Measurements from ENCODE around the gene CAPN15.

CAPN15 gene

DNA sequence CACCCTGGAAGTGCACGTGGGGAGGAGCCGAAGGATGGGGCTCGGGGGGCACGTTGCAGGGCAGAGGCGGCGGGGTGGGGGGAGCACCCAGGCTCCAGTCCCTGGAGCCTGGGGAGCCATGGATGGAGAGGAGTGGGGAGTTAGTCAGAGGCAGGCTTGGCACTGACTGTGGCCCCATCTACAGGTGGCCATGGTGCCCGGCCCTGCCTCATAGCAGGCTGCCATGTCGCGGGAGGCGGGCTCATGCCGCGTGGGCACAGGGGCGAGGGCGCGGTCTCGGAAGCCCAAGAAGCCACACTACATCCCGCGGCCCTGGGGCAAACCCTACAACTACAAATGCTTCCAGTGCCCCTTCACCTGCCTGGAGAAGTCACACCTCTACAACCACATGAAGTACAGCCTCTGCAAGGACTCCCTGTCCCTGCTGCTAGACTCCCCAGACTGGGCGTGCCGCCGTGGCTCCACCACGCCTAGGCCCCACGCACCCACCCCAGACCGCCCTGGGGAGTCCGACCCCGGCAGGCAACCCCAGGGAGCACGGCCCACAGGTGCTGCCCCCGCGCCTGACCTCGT lies 35.6 kb downstream of the CAPN15 start:
- DNase-seq: no peak

- DNase-seq: no peak
Measured at GRCh38 chr16:564690-565418, 37.3 kb downstream of the CAPN15 start.

- no peak for DNase-seq
Measured at GRCh38 chr16:565419-566330, 38.2 kb downstream of the CAPN15 start.

DNA sequence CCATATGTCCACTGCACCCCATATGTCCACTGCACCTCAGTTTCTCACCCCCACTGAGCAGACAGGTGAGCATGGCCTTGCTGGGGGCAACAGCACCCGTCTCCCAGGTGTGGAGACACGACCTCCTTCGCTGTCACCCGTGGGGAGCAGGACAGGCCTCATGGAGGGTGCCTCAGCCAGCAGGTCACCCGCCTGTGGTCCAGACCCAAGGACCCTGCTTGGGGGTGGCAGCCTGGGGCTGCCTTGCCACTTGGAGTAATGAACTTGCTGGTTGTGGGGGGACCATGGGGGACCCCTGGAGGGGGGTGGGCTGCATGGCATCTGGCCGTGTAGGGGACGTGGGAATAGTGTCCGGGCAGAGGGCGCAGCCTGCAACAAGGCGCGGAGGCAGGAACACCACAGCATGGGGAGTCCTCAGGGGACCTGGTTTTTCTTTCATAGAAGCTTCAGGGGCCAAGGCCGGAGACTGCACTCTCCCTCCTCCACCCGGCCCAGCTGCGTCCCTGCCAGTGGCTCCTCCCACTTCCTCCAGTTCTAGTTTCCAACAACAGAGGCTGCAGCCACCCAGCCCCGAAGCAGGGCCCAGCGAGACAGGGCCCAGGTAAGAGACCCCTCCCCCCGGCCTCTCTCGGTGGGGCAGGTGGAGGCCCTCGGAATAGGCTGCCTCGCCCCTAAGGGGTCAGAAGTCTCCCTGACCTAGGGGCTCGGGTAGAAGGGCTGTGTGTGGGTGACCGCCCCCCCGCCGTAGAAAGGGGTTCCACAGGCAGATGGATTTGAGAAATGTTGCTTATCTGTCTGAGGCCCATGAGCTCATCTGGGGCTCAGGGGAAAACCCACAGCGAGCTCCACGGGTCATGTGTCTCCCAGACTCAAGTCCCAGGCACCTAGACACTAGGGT lies 39.2 kb downstream of the CAPN15 start, which contains the start of gene NHLRC4:
NHLRC4 (plus strand) TSS at position 531 of the 898 bp plus-strand sequence. CDS start 1,043 bp downstream, outside the sequence.
- peak; percentile 43 for DNase-seq

DNA sequence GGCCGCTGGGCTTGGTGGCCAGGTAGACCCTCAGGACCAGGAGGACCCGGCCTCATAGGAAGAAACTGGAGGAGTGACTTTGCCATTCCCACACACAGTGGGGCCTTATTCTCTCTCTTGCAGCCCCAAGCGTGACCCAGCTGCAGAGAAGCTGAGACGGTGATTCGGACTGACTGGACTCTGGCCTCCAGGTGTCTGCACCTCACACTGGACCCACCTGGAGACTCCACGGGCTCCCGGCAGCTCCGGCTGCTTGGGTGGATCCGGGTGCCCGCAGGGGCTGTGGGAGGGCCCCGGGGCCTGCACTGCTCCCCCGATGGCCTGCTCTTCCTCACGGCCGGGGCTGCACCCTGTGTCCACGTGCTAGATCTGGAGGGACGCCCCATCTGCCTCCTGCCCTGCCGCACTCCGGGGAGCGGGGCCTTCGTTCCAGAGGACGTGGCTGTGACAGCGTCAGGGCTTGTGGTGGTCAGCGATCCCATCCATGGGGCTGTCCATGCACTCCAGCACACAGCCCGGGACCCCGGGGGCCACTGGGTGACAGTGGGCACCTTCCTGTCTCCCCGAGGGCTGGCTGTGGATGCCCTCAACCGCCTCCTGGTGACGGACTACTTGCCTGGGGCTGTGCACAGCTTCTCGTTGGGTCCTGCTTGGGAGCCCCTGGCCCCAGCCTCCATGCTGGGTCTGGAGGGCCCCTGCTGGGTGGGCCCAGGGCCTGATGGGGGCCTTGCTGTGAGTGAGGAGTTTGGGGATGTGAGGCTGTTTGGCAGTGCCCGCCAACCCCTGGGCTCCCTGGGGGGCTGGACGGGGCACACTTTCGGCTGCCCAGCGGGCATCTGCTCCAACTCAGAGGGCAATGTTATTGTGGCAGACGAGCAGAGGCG lies 40.1 kb downstream of the CAPN15 start:
- no peak for DNase-seq

DNA sequence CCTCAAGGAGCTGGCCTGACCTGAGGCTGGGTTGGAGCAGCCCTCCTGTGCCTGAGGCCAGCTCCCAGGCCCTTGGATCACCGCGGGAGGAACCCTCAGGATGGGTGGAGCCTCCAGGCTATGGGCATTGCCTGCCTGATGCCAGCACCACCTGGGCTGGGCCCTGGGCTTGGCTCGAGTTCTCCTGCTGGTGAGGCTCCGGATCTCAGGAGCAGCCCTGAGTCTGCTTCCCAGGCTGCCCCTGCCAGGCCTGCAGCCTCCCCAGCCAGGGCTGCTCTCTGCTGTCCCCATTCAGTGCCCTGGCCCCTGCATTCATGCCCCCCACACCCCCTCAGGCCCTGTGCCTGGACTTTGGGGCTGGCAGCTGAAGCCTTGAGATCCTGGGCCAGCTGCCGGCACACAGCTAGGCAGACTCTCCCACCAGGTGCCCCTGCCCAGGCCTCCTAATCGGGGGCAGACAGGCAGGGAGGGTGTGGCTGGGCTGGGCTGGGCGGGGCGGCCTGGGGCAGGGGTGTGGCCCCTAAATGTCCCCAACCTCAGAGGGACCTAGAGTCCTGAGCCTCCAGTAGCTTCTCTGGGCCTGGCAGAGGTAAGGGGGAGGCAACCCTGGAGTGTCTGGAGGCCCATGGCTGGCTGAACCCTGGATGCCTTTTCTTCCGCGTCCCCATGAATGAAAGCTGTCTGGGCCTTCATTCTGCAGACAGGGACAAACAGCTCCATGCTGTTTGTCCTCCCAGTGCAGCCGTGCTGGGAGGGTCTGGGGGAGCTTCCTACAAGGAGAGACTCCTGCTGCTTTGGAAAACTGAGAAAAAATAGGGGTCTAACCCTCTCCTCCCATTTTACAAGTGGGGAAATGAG lies 41.1 kb downstream of the CAPN15 start:
- DNase-seq: no peak

- peak; percentile 69 for DNase-seq
Measured at GRCh38 chr16:569445-570254, 42.1 kb downstream of the CAPN15 start, which contains the start of gene PIGQ. Gene PIGQ (plus strand): TSS chr16:569968. CDS start chr16:574075, 4,107 bp downstream.

DNA sequence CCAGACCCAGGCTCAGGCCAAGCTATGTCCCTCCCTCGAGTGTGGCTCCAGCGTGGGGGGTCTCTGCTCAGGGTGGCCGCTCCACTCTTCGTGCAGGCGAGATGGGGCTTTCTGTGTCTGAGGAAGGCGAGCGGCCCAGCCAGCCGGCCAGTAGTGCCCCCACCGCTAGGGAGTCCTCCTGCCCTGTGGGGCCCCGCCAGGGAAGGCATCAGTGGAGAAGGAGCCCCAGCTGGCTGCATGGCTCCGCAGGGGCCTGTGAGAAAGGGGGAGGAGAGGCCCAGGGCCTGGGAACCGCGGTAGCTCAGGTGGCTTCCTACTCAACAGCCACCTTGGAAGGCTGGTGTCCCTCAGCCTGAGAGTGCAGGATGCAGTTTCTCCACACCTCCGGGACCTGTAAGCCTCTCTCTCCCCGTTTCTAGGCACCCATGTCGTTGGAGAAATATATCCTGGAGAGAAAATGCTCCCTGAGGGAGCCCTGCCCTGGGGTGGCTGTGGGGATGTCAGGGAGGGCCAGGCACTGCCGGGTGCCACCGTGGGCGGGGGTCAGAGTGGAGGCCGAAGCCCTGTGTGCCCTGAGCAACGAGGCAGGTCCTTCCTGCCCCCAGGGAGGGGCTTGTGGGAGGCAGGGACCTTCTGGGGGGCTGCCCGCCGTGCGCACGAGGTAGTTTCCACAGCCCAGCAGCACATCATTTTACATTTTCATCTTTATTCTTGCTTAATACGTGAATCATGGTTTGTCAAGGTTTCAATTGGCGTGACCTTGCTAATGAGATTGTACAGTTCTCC lies 45.5 kb downstream of the CAPN15 start:
- no peak for DNase-seq

- no peak for DNase-seq
Measured at GRCh38 chr16:574021-574760, 46.7 kb downstream of the CAPN15 start.

DNA sequence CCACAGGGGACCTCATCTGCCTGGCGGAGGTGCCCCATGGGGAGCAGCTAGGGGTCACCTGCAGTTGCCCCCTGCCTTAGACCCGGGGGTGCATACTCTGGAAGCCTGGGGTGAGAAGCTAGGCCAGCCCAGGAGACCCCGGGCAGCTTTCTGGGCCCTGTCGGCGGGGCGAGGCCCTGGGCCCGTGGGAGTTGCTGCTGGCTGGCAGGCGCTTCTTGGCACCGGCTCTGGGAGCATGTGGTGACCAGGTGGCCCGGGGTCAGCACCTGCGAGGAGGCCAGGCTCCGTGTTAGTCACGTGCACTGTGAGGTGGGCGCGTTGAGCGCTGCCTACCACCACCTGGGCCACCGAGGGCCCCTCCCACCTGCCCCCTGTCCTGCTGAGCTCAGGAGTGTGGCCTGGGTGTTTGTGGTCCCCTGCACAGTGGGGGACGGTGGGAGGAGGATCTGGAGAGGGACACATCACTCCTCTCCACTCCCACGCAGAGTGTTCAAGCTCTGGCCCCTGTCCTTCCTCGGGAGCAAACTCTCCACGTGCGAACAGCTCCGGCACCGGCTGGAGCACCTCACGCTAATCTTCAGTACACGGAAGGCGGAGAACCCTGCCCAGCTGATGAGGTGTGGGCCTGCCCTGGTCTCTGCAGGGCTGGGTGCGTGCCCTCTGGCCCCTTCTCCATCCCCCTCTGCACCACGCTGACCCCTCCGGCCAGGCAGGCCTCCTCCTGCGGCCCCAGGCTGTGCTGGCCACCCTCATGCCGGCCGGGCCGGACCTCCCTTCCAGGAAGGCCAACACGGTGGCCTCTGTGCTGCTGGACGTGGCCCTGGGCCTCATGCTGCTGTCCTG lies 48.1 kb downstream of the CAPN15 start:
- DNase-seq: no peak

DNA sequence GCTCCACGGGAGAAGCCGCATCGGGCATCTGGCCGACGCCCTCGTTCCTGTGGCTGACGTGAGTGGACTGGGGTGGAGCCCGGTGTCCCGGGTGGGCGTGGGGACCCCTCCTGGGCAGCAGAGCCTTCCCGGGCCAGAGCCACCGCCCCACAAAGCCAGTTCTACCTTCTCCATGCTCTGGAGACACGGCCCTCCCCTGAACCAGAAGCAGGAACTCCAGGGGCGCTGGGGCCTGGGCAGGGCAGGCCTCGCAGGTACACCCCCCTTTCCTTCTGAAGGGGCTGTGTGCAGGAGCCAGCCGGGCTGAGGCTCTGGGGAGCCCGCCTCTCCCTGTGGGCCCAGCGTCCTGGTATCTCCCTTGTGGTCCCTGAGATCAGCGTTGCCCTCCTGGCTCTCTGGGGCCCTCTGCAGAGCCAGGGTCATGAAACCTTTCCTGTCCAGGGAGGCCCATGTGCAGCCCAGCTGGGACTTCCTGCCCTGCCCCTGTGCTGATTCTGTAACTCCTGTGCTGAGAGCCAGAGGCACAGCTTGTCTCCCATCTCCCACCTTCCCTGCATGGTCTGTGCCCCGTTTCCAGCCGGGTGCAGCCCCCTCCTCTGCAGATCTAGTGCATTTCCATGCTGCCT lies 48.8 kb downstream of the CAPN15 start:
- no peak for DNase-seq

- DNase-seq: no peak
Measured at GRCh38 chr16:576823-577201, 49.3 kb downstream of the CAPN15 start.

DNA sequence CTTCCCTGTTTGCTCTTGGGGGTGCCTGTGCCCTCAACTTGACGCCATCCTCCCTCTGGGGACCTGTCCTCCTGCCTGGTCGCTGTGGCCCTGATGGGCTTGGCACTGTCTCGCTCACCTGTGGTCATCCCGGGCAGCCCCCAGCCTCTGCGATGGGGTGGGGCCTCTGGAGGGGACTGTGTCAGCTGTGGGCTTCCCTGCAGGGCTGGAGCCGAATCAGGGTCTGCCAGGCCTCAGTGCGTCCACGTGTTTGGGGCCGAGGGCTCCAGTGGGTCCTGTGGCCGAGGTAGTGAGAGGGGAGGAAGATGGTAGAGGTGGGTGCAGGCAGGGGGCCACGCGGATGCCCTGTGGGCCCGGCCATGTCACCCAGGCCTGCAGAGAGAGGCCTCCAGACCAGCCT lies 50.3 kb downstream of the CAPN15 start:
- no peak for DNase-seq

DNA sequence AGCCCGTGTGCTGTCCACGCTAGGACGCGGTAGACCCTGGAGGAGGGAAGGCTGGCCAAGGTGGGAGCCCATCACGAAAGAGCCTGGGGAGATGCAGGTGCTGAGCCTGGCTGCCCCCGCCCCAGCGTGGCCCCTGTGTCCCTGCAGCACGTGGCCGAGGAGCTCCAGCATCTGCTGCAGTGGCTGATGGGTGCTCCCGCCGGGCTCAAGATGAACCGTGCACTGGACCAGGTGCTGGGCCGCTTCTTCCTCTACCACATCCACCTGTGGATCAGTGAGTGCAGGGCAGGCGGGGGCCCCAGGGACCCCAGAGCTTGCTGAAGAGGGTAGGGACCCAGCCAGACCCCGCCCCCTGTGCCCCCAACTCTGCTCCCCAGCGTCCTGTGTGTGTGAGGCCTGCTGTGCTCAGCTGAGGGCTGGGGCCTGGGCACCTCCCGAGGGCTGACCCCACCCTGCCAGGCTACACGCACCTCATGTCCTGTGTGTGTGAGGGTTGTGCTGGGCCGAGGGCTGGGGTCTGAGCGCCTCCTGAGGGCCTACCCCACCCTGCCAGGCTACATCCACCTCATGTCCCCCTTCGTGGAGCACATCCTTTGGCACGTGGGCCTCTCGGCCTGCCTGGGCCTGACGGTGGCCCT lies 50.8 kb downstream of the CAPN15 start:
- DNase-seq: no peak

GRCh38 chr16:578870-579405 lies 51.4 kb downstream of the CAPN15 start:
- peak; percentile 75 for DNase-seq
